ENCODE measurements around the gene NDUFA13. TPM values are rescaled to one million over a fixed set of nuclear protein-coding genes. Genes with fewer than 3 reads are reported as not detected.

The NDUFA13 gene
- total RNA-seq, 1 donor from 2014 or later, result 394 TPM

DNA sequence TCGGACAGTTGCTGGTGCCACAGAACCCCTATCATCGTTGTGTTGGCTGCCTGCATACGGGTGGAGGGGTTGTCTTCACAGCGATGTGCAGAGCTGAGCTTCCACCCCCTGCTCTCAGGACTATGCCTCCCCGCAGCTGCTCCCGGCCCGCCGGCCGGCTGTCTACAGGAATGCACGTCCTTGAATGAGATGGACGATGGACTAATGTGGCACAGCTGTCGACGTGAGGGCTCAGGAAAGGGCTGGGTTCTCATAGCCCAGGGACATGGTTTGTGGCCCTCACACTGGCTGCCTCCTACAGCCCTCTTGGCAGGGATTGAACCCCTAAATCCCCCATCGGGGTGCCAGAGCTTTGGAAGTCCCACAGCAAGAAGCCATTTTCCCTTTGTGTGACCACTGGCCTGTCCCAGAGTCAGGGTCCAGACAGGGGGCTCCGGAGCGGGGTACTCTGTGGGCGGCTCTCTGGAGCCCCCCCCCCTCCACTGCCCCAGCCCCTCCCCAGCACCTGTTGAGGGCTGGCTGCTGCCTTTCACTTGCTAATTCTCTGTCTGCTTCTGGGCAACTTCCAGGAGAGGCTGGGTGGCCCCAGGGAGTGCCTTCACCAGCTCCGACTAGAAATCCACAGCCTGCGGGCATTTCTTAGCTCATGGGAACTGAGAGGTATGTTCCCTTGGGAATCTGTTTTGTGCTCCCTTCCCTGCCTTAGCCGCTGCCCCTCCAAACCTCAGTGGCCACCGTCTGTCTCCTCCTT lies 40.8 kb upstream of the NDUFA13 start:
- Mint-ChIP-seq H3K27ac (ENCODE audit: unreplicated experiment) (peak overlapping the region; percentile 19), H3K4me1 (ENCODE audit: low read depth, unreplicated experiment) (peaks cover 42% of the 10 kb centered on the region)

DNA sequence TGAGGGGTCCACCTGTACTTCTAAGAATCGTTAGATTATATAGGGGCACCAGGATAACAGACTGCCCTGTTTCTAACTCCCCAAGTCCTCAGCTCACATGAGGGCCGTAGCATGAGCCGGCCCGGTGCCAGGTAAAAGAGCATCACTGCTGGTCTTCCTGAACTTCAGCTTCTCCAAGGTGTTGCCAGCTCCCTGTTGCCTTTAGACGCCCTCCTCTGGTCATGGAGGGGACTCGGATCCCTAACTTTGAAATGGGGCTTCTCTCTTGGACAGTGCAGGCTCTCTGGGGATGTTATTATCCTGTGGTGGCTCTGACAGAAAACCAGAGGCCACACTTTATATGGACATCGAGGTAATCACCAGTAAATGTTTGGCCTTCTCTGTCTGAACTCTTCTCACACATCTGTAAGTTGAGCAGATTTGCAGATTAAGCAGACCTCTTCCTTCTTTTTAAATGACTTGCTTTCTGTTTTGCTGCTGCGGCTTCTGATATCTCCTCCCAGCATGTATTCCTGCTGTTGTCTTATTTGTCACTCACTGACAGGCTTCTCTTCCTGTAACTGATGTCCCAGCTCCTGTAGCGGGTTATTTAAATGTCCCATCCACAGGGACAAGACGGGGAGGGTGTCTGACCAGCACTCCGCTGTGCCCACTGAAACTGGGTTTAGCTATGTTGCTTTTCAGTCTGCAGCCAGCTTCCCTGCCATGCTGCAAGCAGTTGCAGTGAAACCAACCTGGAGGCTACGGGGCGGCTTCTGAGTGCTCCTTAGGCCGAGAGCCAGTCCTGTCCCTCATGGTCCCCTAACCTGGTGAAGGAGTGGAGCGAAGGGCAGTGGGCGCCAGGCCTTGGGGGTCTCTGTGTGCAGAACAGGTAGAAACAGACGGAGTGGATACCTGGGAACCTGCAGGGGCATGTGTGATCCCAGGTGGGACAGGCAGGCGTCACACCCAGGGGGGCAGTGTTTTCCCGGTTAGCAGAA lies 39.9 kb upstream of the NDUFA13 start:
- TF ChIP-seq, protein P1, sequence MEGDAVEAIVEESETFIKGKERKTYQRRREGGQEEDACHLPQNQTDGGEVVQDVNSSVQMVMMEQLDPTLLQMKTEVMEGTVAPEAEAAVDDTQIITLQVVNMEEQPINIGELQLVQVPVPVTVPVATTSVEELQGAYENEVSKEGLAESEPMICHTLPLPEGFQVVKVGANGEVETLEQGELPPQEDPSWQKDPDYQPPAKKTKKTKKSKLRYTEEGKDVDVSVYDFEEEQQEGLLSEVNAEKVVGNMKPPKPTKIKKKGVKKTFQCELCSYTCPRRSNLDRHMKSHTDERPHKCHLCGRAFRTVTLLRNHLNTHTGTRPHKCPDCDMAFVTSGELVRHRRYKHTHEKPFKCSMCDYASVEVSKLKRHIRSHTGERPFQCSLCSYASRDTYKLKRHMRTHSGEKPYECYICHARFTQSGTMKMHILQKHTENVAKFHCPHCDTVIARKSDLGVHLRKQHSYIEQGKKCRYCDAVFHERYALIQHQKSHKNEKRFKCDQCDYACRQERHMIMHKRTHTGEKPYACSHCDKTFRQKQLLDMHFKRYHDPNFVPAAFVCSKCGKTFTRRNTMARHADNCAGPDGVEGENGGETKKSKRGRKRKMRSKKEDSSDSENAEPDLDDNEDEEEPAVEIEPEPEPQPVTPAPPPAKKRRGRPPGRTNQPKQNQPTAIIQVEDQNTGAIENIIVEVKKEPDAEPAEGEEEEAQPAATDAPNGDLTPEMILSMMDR (IDR thresholded peaks at IDR 0.05; ENCODE audit: partially characterized antibody, unreplicated experiment), result no peak
- peak overlapping the region; percentile 18 for H3K4me3 Mint-ChIP-seq (ENCODE audit: unreplicated experiment)
- H3K9me3 Mint-ChIP-seq (ENCODE audit: unreplicated experiment), result peaks cover 22% of the 10 kb centered on the region
- H3K36me3 Mint-ChIP-seq (ENCODE audit: unreplicated experiment), result no peaks in the 10 kb centered on the region
- H3K27me3 Mint-ChIP-seq (ENCODE audit: unreplicated experiment), result peaks cover 17% of the 10 kb centered on the region
- H3K27ac Mint-ChIP-seq (ENCODE audit: unreplicated experiment), result peak overlapping the region; percentile 4
- no peak for DNase-seq
- H3K4me1 Mint-ChIP-seq (ENCODE audit: low read depth, unreplicated experiment), result peaks cover 42% of the 10 kb centered on the region

More for the DNA sequence above, 40.8 kb upstream of the NDUFA13 start:
- DNase-seq, result no peak
- Mint-ChIP-seq H3K27me3 (ENCODE audit: unreplicated experiment) (peaks cover 21% of the 10 kb centered on the region), H3K36me3 (ENCODE audit: unreplicated experiment) (no peaks in the 10 kb centered on the region), H3K4me3 (ENCODE audit: unreplicated experiment) (peak overlapping the region; percentile 50), H3K9me3 (ENCODE audit: unreplicated experiment) (peaks cover 27% of the 10 kb centered on the region)
- TF ChIP-seq, protein P1 (IDR thresholded peaks at IDR 0.05; ENCODE audit: partially characterized antibody, unreplicated experiment), result no peak

DNA sequence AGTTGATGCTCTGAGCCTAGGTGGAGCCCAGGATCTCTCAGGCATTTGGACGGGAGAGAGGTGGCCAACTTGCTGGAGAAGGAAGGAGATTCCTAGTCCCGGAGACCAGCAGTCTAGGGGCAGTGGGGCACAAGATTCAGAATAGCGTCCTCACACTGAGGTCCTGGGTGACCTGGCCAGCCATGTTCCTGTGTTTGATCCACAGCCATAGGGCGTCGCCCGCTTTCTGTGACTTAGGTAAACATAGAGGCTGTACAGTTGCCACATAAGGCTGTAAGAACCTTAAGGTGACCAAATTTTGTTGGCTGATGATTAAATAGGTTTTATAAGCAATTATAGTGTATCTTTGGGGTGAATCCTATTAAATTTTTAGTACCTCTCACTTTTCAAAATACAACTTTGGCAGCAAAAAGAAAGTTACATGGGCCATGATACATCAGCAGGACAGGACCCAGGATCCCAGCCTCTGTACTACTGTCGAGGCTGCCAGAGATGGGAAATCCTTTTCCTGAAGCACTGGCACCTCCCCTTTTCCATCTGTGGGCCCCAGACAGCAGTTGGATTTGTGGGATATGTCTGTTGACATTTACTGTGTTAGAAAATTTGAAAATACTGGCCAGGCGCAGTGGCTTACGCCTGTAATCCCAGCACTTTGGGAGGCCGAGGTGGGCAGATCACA lies 38.2 kb upstream of the NDUFA13 start:
- peaks cover 48% of the 10 kb centered on the region for H3K4me1 Mint-ChIP-seq (ENCODE audit: low read depth, unreplicated experiment)
- H3K27ac Mint-ChIP-seq (ENCODE audit: unreplicated experiment), result peak overlapping the region; percentile 50
- peaks cover 22% of the 10 kb centered on the region for H3K9me3 Mint-ChIP-seq (ENCODE audit: unreplicated experiment)

DNA sequence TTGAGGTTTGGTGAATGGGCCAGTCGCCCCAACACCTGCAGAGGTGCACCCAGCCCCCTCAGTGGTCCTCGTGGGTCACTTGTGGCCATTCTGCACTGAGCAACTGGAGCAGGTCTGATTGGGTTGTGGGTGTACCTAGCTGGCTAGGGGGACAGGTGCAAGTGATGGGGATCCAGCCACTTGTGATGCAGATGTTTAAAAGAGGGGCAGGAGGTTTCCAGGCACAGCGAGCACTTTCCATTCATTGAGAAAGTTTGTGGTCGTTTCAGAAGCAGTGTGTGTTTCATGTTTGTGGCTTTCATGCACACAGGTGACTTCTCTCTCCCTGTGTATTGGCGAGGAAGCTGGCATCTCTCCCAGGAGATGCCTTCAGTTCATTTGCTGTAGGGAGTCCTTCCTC lies 35.3 kb upstream of the NDUFA13 start:
- peaks cover 23% of the 10 kb centered on the region for H3K9me3 Mint-ChIP-seq (ENCODE audit: unreplicated experiment)
- H3K27ac Mint-ChIP-seq (ENCODE audit: unreplicated experiment), result peak overlapping the region; percentile 17
- DNase-seq, result no peak
- no peaks in the 10 kb centered on the region for H3K36me3 Mint-ChIP-seq (ENCODE audit: unreplicated experiment)
- H3K27me3 Mint-ChIP-seq (ENCODE audit: unreplicated experiment), result peaks cover 23% of the 10 kb centered on the region
- no peak overlapping the region for H3K4me3 Mint-ChIP-seq (ENCODE audit: unreplicated experiment)
- H3K4me1 Mint-ChIP-seq (ENCODE audit: low read depth, unreplicated experiment), result peaks cover 51% of the 10 kb centered on the region
- TF ChIP-seq, protein P1 (IDR thresholded peaks at IDR 0.05; ENCODE audit: partially characterized antibody, unreplicated experiment), result no peak

More for the DNA sequence above, 38.2 kb upstream of the NDUFA13 start:
- no peak for DNase-seq
- TF ChIP-seq, protein P1 (IDR thresholded peaks at IDR 0.05; ENCODE audit: partially characterized antibody, unreplicated experiment), result no peak
- peaks cover 16% of the 10 kb centered on the region for H3K27me3 Mint-ChIP-seq (ENCODE audit: unreplicated experiment)
- peak overlapping the region; percentile 70 for H3K4me3 Mint-ChIP-seq (ENCODE audit: unreplicated experiment)
- no peaks in the 10 kb centered on the region for H3K36me3 Mint-ChIP-seq (ENCODE audit: unreplicated experiment)

All from glutamatergic neuron (in vitro differentiated cells).